ENCODE data around the gene USP54.

- TF ChIP-seq EZH2phosphoT487 (IDR thresholded peaks at IDR 0.05; ENCODE audit: borderline replicate concordance) (no peak), CTCF (conservative IDR thresholded peaks at IDR 0.05; ENCODE audit: low read length) (no peak)
Observed at GRCh38 chr10:73509695-73510094, 81.4 kb downstream of the USP54 start.
